Retinal pigment epithelial cell (primary cell): ENCODE results near the gene FMN2.

Experiments
- DNase-seq: peaks from one replicate; pipeline ENCODE4 v3.0.0-alpha.2; 2010; ENCODE audit warnings: low read depth
- H3K4me3 ChIP-seq: 2 replicates; pipeline ENCODE4 v1.5.1; 2011; ENCODE audit warnings: mild to moderate bottlenecking, low read length, control low read depth, moderate library complexity
- TF ChIP-seq, protein P1 (sequence below): conservative IDR thresholded peaks from 2 replicates; pipeline ENCODE4 v1.5.1; 2011; ENCODE audit warnings: low read depth, low read length, control low read depth, inconsistent platforms

Gene FMN2

GRCh38 chr1:240104672-240105071 lies 13.0 kb downstream of the FMN2 start:
- no peak for DNase-seq
- TF ChIP-seq, protein P1, sequence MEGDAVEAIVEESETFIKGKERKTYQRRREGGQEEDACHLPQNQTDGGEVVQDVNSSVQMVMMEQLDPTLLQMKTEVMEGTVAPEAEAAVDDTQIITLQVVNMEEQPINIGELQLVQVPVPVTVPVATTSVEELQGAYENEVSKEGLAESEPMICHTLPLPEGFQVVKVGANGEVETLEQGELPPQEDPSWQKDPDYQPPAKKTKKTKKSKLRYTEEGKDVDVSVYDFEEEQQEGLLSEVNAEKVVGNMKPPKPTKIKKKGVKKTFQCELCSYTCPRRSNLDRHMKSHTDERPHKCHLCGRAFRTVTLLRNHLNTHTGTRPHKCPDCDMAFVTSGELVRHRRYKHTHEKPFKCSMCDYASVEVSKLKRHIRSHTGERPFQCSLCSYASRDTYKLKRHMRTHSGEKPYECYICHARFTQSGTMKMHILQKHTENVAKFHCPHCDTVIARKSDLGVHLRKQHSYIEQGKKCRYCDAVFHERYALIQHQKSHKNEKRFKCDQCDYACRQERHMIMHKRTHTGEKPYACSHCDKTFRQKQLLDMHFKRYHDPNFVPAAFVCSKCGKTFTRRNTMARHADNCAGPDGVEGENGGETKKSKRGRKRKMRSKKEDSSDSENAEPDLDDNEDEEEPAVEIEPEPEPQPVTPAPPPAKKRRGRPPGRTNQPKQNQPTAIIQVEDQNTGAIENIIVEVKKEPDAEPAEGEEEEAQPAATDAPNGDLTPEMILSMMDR = no peak
- no peak overlapping the region for H3K4me3 ChIP-seq

DNA sequence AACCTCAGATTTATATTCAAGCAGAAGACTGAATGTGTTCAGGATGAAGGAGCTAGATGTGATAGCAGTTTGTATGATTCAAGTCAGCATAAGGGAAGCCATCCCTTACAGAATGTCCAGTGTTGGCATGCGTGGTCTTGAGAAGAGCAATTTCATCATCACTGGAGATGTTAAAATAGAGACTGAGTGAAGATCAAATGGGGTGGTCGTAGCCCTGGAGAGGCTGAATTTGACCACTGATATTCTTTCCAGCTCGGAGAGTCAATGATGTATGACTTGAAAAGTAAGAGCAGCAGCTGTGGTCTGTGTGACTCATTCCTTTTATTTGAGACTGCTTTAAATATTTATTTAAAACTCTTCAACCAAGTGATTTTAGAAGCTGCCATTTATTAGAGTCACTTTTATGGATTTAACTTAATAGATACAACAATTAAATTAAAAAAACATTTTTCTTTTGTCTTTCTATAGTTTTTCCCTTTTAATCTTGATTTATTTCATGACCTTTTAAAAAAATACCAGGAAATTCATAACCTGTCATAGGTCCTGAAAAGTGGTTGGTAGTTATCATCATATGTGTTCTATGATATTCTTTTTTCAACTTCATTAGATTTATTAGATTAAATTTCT lies 15.5 kb downstream of the FMN2 start:
- no peak for DNase-seq
- H3K4me3 ChIP-seq = no peak overlapping the region
- TF ChIP-seq, protein P1 = no peak

DNA sequence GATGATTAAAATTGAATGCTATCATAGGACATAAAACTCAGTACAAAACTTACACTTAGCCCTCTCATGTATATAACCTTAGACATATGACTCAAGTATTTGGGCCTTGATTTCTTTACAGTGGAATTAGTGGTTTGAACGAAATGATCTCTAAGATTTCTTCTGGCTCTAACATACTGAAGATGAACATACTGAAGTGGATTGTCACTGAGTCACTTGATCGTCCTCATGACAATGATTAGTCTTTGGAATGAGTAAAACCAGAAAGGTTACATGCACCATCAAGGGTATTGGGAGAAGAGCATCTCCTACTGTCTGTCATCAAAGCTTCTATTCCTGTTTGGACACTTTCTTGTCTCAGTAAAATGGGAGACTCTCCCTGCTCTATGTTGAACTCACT lies 17.4 kb downstream of the FMN2 start:
- no peak overlapping the region for H3K4me3 ChIP-seq
- TF ChIP-seq, protein P1 = no peak
- no peak for DNase-seq

DNA sequence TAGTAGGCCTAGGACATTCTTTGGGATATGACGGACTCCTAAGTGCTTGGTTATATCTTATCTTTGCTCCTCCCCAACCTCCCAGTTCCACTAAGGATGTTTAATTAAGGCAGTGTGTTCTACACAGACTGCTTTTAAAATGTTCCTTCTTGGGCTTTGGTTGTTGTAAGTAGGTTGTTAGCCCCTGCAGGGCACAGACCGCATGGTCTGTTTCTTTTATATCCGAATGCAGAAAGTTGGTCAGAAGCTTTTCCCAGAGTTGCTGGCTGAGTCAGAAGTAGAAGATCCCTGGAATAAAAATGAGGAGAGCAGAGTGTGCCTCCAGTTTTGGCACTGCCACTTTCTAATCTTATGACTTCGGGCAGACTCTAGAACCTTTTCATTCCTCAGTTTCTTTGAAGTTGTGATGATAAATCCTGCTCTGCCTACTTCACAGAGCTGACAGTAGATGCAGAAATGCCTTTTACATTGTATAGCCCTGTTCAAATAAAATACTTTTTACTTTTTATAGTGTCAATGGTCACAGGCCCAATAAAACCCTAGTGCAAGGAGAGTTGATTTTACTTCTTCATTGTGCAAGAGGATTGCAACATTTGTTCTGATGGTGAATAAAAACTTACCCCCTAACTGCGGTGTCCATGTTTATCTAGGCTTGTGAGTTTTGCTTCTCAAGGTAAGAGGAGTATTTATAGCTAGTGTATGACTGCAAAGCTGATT lies 18.4 kb downstream of the FMN2 start:
- DNase-seq = no peak
- TF ChIP-seq, protein P1 = no peak
- H3K4me3 ChIP-seq = no peak overlapping the region

DNA sequence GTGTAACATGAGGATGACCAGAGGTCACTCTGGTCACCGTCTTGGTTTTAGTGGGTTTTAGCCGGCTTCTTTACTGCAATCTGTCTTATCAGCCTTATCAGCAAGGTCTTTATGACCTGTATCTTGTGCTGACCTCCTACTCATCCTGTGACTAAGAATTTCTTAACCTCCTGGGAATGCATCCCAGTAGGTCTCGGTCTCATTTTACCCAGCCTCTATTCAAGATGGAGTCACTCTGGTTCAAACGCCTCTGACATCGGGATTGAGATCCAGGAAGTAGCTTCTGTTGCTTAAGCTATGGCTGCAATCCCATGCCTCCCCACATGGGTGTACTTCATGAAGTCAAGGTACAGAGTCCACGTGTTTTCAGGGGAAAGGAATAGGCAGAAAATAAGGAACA lies 19.9 kb downstream of the FMN2 start:
- no peak for DNase-seq
- TF ChIP-seq, protein P1 = peak; percentile 7
- H3K4me3 ChIP-seq = no peak overlapping the region

- TF ChIP-seq, protein P1 = no peak
- H3K4me3 ChIP-seq = no peak overlapping the region
These were observed 22.5 kb downstream of the FMN2 start for GRCh38 chr1:240114222-240114621.

DNA sequence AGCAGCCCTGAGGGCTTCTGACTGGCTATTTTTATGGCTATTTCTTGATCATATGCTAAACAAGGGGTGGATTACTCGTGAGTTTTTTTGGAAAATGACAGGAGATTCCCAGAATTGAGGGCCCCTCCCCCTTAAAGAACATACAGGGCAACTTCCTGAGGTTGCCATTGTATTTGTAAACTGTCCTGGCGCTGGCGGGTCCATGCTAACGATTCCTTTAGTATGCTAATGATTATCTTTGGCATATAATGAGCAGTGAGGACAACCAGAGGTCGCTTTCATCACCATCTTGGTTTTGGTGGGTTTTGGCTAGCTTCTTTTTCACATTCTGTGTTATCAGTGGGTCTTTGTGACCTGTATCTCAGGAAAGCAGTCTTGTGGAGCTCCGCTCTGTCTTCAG lies 24.1 kb downstream of the FMN2 start:
- TF ChIP-seq, protein P1 = no peak
- no peak overlapping the region for H3K4me3 ChIP-seq

More at GRCh38 chr1:240114222-240114621, 22.5 kb downstream of the FMN2 start:
- DNase-seq = no peak

More for the DNA sequence above, 24.1 kb downstream of the FMN2 start:
- no peak for DNase-seq
